Activated T-helper 1 cell treated with anti-CD3 and anti-CD28 coated beads, Interleukin-12 subunit alpha, Interleukin-12 subunit beta, Interleukin-2, Interleukin-4 antibody, amounts not matched to agents 30 ng/mL and 10 ng/mL and 1 ng/mL, durations not matched to agents 14 hours and 24 hours and 36 hours (primary cell): Measurements from ENCODE around the gene DCHS1. TPM values are rescaled to one million over a fixed set of nuclear protein-coding genes. Genes with fewer than 3 reads are reported as not detected.

ENCODE experiments used
- DNase-seq: peaks from one replicate; pipeline ENCODE4 v3.0.0; 2021; ENCODE audit warnings: low spot score
- H3K27ac Mint-ChIP-seq: one replicate; pipeline ENCODE4 v1.8.0; 2021; ENCODE audit warnings: mild to moderate bottlenecking, mixed read lengths
- H3K27me3 Mint-ChIP-seq: one replicate; pipeline ENCODE4 v1.8.0; 2022; ENCODE audit warnings: mild to moderate bottlenecking, moderate library complexity, mixed read lengths; ENCODE audit not compliant: insufficient read depth
- H3K36me3 Mint-ChIP-seq: one replicate; pipeline ENCODE4 v1.8.0; 2021; ENCODE audit warnings: low read depth, mixed read lengths
- H3K4me1 Mint-ChIP-seq: one replicate; pipeline ENCODE4 v1.8.0; 2021; ENCODE audit warnings: low read depth, mixed read lengths
- H3K4me3 Mint-ChIP-seq: one replicate; pipeline ENCODE4 v1.8.0; 2021; ENCODE audit warnings: mild to moderate bottlenecking, moderate library complexity, mixed read lengths
- H3K9me3 Mint-ChIP-seq: one replicate; pipeline ENCODE4 v1.8.0; 2021; ENCODE audit warnings: mixed read lengths
- intact Hi-C: fragments of 100-400 bp; cut with micrococcal nuclease; formaldehyde crosslinking; loops from one replicate; pipeline ENCODE4 v1.15.1; 2024
- total RNA-seq: library from RNA; stranded (reverse); gene quantifications from 2 replicates; pipeline ENCODE4 v1.2.3, GENCODE V29; 2022

The DCHS1 gene
- total RNA-seq, 1 donor from 2014 or later, result 0.39 TPM

GRCh38 chr11:6596239-6596877 lies 59.3 kb downstream of the DCHS1 start:
- Mint-ChIP-seq H3K4me3 (no peak overlapping the region), H3K4me1 (peaks cover 19% of the 10 kb centered on the region), H3K27ac (no peak overlapping the region), H3K9me3 (no peaks in the 10 kb centered on the region), H3K36me3 (peaks cover 53% of the 10 kb centered on the region), H3K27me3 (no peaks in the 10 kb centered on the region)
- DNase-seq, result no peak
- intact Hi-C loops, result no loop called here

DNA sequence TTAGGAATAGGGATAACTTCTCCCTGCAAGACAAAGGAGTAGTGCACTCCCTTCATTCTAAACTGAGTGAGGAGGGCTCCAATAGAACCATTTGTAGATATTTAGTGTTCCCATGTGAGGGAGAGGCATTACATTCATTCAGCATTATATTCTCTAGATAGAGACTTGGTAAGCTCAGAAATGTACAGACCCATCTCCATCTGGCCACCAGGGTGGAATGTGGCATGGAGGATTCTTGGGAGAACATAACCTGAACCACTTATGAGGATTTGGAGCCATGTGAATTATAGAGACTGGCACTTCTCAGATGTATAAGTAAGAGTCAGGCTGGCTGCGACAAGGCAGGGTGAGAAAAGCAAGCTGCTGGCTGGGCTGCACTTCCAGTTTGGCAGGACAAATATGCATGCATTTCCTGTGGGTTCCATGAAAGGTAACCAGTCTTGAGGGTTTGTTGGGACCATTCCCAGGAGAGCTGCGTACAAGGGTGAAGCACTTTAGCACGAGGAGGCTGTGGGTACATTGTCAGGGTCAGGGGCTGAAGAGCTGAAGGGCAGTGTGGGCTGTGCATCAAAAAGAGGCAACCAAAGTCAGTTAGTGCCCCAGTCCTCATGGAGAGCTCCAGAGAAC lies 61.4 kb downstream of the DCHS1 start:
- peaks cover 19% of the 10 kb centered on the region for H3K4me1 Mint-ChIP-seq
- no peak for DNase-seq
- H3K4me3 Mint-ChIP-seq, result no peak overlapping the region
- H3K27me3 Mint-ChIP-seq, result no peaks in the 10 kb centered on the region
- intact Hi-C loops, result no loop called here
- peaks cover 48% of the 10 kb centered on the region for H3K36me3 Mint-ChIP-seq
- H3K27ac Mint-ChIP-seq, result no peak overlapping the region
- H3K9me3 Mint-ChIP-seq, result no peaks in the 10 kb centered on the region

DNA sequence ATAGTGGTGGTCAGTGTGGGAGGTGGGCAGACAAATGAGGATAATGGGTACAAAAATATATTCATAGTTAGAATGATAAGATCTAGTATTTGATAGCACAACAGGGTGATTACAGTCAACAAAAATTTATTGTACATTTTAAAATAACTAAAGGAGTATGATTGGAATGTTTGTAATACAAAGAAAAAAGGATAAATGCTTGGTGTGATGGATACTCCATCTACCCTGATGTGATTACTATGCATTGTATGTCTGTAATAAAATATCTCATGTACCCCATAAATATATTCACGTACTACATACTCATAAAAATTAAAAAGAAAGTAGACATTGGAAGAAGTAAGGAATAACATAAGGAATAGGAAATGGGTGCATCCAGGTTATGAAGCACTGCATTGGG lies 67.6 kb downstream of the DCHS1 start:
- intact Hi-C loops, result no loop called here
- peaks cover 22% of the 10 kb centered on the region for H3K36me3 Mint-ChIP-seq
- H3K27ac Mint-ChIP-seq, result no peak overlapping the region

DNA sequence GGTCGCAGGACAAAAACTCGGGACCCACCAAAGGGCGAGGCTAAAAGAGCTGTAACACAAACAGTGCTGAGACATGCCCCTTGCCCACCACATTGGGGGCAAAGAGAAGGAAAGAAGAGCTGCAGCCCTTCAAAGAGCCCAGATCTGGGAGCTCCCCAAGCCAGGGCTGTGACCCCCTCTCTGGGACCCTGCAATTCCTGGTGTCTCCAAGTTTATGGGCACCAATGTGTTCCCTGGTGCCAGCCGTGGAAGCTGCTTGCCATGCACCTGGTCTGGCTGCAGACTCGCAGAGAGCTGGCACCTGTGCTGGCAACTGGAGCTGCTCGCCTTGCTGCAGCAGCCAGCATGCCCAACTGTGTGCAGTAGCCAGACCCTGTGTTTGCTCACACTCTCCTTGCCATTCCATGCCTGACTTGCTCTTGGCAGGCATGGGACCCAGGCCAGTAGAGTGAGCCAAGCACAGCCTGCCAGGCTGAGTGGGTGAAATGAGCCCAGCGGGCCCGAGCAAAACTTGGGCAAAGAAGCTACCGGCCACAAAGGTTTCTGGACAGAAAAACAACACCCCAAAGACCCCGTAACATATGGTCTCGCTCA lies 68.2 kb downstream of the DCHS1 start:
- peaks cover 28% of the 10 kb centered on the region for H3K36me3 Mint-ChIP-seq
- intact Hi-C loops, result no loop called here
- no peak for DNase-seq
- H3K4me1 Mint-ChIP-seq, result no peaks in the 10 kb centered on the region
- H3K4me3 Mint-ChIP-seq, result no peak overlapping the region
- H3K9me3 Mint-ChIP-seq, result peaks cover 25% of the 10 kb centered on the region
- no peak overlapping the region for H3K27ac Mint-ChIP-seq
- no peaks in the 10 kb centered on the region for H3K27me3 Mint-ChIP-seq

More for the DNA sequence above, 67.6 kb downstream of the DCHS1 start:
- no peak overlapping the region for H3K4me3 Mint-ChIP-seq
- no peaks in the 10 kb centered on the region for H3K4me1 Mint-ChIP-seq
- no peaks in the 10 kb centered on the region for H3K27me3 Mint-ChIP-seq
- peaks cover 20% of the 10 kb centered on the region for H3K9me3 Mint-ChIP-seq
- DNase-seq, result no peak

DNA sequence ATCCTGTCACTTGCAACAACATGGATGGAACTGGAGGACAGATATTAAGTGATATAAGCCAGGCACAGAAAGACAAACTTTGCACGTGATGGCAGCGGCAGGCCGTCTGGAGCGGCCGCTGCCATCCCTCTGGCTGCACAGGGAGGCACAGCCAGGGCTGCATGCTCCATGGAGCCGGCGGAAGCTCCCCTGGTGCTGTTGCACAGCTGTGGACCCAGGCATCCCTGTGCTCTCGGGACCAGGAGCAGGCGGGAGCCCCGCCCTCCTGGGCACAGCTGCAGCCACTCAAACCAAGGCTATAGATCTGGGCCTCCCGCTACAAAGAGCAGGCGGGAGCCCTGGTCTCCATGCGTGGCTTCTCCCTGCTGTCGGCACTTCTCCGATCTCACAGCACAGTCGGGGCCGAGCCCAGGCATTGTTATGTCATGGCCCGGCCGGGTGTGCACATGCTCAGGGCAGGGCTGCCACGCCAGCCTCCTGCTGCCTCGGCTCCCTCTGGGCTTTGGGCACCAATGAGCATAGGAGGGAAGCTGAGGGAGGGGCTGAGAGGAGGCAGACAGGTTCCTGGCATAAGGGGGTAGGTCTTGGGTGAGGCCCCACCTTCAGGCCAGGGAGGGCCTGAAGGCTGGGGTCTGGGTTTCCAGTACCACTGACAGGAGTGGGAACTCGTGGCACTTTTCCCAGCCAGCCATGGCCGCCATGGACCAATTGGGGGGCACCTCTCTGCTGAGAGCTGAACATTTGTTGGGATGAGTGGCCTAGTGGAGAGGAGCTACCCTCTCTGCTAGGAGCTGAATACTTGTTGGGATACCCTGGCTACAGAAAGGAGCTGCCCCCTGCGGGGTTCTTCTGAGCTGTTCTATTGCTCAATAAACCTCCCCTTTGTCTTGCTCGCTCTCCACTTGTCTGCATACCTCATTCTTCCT lies 68.9 kb downstream of the DCHS1 start:
- peaks cover 30% of the 10 kb centered on the region for H3K36me3 Mint-ChIP-seq
- intact Hi-C loops, result no loop called here
- no peak for DNase-seq
- no peaks in the 10 kb centered on the region for H3K27me3 Mint-ChIP-seq
- H3K4me3 Mint-ChIP-seq, result no peak overlapping the region
- no peak overlapping the region for H3K27ac Mint-ChIP-seq
- H3K9me3 Mint-ChIP-seq, result peaks cover 30% of the 10 kb centered on the region
- no peaks in the 10 kb centered on the region for H3K4me1 Mint-ChIP-seq

DNA sequence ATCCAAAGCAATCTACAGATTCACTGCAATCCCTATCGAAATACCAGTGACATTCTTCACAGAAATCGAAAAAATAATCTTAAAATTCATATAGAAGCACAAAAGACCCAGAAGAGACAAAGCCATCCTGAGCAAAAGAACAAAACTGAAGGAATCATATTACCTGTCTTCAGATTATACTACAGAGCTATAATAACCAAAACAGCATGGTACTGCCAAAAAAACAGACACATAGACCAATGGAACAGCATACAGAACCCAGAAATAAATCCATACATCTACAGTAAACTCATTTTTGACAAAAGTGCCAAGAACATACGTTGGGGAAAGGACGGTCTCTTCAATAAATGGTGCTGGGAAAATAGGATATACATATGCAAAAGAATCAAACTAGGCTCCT lies 71.1 kb downstream of the DCHS1 start:
- no peak for DNase-seq

DNA sequence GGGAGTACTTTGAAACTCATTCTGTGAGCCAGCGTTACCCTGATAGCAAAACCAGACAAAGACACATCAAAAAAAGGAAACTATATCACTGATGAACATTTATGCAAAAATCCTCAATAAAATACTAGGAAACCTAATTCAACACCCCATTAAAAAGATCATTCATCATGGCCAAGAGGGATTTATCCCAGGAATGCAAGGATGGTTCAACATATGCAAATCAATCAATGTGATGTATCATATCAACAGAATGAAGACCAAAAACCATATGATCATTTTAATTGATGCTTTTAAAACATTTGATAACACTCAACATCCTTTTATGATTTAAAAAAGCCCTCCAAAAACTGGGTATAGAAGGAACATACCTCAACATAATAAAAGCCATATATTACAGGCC lies 72.0 kb downstream of the DCHS1 start:
- Mint-ChIP-seq H3K27ac (no peak overlapping the region), H3K4me1 (no peaks in the 10 kb centered on the region), H3K4me3 (no peak overlapping the region), H3K9me3 (peaks cover 30% of the 10 kb centered on the region), H3K27me3 (no peaks in the 10 kb centered on the region), H3K36me3 (peaks cover 28% of the 10 kb centered on the region)
- intact Hi-C loops, result no loop called here
- DNase-seq, result no peak

More for the DNA sequence above, 71.1 kb downstream of the DCHS1 start:
- Mint-ChIP-seq H3K27me3 (no peaks in the 10 kb centered on the region), H3K9me3 (peaks cover 30% of the 10 kb centered on the region), H3K4me1 (no peaks in the 10 kb centered on the region), H3K4me3 (no peak overlapping the region), H3K27ac (no peak overlapping the region), H3K36me3 (peaks cover 28% of the 10 kb centered on the region)
- intact Hi-C loops, result no loop called here

DNA sequence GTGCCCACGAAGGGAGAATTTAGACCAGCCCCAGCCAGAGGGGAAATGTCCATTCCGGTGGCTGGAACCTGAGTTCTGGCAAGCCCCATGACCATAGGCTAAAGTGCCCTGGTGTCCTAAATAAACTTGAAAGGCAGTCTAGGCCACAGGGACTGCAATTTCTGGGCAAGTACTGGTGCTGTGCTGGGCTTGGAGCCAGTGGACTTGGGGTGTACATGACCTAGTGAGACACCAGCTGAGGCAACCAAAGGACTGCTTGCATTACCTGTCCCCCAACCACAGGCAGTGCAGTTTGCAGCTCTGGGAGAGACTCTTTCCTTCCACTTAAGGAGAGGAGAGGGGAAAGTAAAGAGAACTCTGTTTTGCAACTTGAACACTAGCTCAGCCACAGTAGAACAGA lies 75.9 kb downstream of the DCHS1 start:
- no peak overlapping the region for H3K27ac Mint-ChIP-seq
- DNase-seq, result no peak
- peaks cover 33% of the 10 kb centered on the region for H3K36me3 Mint-ChIP-seq
- H3K4me3 Mint-ChIP-seq, result no peak overlapping the region
- H3K27me3 Mint-ChIP-seq, result no peaks in the 10 kb centered on the region
- intact Hi-C loops, result no loop called here
- peaks cover 27% of the 10 kb centered on the region for H3K9me3 Mint-ChIP-seq
- peaks cover 4% of the 10 kb centered on the region for H3K4me1 Mint-ChIP-seq

GRCh38 chr11:6578134-6578533 lies 77.5 kb downstream of the DCHS1 start:
- intact Hi-C loops, result no loop called here

GRCh38 chr11:6576471-6577373 lies 78.9 kb downstream of the DCHS1 start:
- Mint-ChIP-seq H3K27ac (no peak overlapping the region), H3K4me3 (no peak overlapping the region), H3K27me3 (no peaks in the 10 kb centered on the region), H3K9me3 (no peaks in the 10 kb centered on the region), H3K36me3 (peaks cover 15% of the 10 kb centered on the region), H3K4me1 (peaks cover 4% of the 10 kb centered on the region)
- DNase-seq, result no peak
- intact Hi-C loops, result no loop called here

More at GRCh38 chr11:6578134-6578533, 77.5 kb downstream of the DCHS1 start:
- no peak overlapping the region for H3K4me3 Mint-ChIP-seq
- H3K27ac Mint-ChIP-seq, result no peak overlapping the region
- peaks cover 23% of the 10 kb centered on the region for H3K36me3 Mint-ChIP-seq
- no peak for DNase-seq
- peaks cover 11% of the 10 kb centered on the region for H3K9me3 Mint-ChIP-seq
- no peaks in the 10 kb centered on the region for H3K27me3 Mint-ChIP-seq
- H3K4me1 Mint-ChIP-seq, result peaks cover 4% of the 10 kb centered on the region

DNA sequence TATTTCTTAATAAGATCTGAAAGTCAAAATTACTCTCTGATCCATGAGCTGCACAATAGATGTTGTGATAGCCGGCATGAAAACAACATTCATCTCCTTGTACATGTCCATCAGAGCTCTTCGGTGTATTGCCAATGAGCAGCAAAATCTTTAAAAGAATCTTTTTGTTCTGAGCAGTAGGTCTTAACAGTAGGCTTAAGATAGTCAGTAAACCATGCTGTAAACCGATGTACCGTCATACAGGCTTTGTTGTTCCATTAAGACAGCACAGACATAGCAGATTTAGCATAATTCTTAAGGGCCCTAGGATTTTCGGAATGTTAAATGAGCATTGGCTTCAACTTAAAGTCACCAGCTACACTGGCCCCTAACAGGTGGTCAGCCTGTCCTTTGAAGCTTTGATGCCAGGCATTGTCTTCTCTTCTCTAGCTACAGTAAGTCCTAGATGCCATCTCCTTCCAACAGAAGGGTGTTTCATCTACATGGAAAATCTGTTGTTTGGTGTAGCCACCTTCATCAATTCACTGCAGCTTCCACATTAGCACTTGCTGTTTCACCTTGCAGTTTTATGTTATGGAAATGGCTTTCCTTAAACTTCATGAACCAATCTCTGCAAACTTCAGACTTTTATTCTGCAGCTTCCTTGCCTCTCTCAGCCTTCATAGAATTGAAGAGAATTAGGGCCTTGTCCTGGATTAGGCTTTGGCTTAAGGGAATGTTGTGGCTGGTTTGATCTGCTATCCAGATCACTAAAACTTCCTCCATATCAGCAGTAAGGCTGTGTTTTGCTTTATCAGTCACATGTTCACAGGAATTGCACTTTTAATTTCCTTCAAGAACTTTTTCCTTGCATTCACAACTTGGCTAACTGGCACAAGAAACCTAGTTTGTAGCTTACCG lies 80.5 kb downstream of the DCHS1 start:
- H3K27ac Mint-ChIP-seq, result no peak overlapping the region
- H3K9me3 Mint-ChIP-seq, result no peaks in the 10 kb centered on the region
- peaks cover 13% of the 10 kb centered on the region for H3K36me3 Mint-ChIP-seq
- intact Hi-C loops, result no loop called here
- H3K4me3 Mint-ChIP-seq, result no peak overlapping the region
- peaks cover 4% of the 10 kb centered on the region for H3K4me1 Mint-ChIP-seq
- no peaks in the 10 kb centered on the region for H3K27me3 Mint-ChIP-seq
- no peak for DNase-seq
